Measurements from ENCODE around the gene IFITM2.

IFITM2 gene

DNA sequence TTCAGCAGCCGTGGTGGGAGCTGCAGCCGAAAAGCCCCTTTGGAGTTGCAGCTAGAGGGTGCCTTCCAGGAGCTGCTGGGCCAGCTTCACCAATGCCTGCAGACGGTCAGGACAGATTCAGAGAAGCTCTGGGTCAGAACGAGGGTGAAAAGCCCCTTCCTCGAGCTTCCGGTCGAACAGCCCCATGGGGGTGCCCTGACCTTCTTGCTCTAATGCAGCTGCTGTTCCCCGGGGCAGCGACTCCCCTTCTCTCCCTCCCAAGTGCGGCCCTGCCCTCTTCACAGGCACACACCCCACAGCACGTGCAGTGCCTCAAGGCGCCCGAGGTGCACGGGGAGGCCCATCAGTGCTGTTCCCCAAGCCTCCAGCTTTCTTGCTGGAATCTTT, 22.7 kb downstream of the IFITM2 start:
- no peak for TF ChIP-seq ZFHX2 (tag by site-specific recombination; conservative IDR thresholded peaks at IDR 0.05)
- TF ChIP-seq ZNF132 (tag by site-specific recombination; IDR thresholded peaks at IDR 0.05; ENCODE audit: borderline replicate concordance): no peak
- no peak for TF ChIP-seq ZBTB48 (tag by site-specific recombination; IDR thresholded peaks at IDR 0.05)
- TF ChIP-seq GLIS2 (tag by site-specific recombination; IDR thresholded peaks at IDR 0.05): no peak
- TF ChIP-seq ZNF223 (tag by site-specific recombination; IDR thresholded peaks at IDR 0.05): no peak
- TF ChIP-seq ZNF37A (tag by site-specific recombination; IDR thresholded peaks at IDR 0.05): no peak
- TF ChIP-seq, protein P1, sequence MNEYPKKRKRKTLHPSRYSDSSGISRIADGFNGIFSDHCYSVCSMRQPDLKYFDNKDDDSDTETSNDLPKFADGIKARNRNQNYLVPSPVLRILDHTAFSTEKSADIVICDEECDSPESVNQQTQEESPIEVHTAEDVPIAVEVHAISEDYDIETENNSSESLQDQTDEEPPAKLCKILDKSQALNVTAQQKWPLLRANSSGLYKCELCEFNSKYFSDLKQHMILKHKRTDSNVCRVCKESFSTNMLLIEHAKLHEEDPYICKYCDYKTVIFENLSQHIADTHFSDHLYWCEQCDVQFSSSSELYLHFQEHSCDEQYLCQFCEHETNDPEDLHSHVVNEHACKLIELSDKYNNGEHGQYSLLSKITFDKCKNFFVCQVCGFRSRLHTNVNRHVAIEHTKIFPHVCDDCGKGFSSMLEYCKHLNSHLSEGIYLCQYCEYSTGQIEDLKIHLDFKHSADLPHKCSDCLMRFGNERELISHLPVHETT (tag by site-specific recombination; IDR thresholded peaks at IDR 0.05): no peak
- TF ChIP-seq ZNF501 (tag by site-specific recombination; IDR thresholded peaks at IDR 0.05): no peak
- no peak for TF ChIP-seq INSM2 (tag by site-specific recombination; IDR thresholded peaks at IDR 0.05)
- no peak for TF ChIP-seq ZNF24 (tag by site-specific recombination; IDR thresholded peaks at IDR 0.05)
- ChIA-PET POLR2A (no interaction called here), CTCF (interaction anchor here (1.5 to 2.3 kb wide), 2 partner anchors 13 to 25 kb away, joined by 6 to 8 read pairs; no protein-coding TSS in a partner anchor)
- Histone ChIP-seq H3K9me3 (ENCODE audit: control insufficient read depth, insufficient read depth, low read depth, low read length) (no peaks in the 10 kb centered on the region), H3K36me3 (ENCODE audit: control insufficient read depth in 2 of 2, insufficient read depth in 1 of 2, low read length in 2 of 2) (no peaks in the 10 kb centered on the region), H3K4me3 (ENCODE audit: low read depth, low read length) (no peak overlapping the region), H3K4me1 (ENCODE audit: control insufficient read depth, insufficient read depth, low read length) (no peaks in the 10 kb centered on the region), H3K27ac (ENCODE audit: extremely low read depth, low read depth, low read length) (no peak overlapping the region)

GRCh38 chr11:330694-331357, 23.2 kb downstream of the IFITM2 start:
- Histone ChIP-seq H3K4me3 (ENCODE audit: low read depth, low read length) (no peak overlapping the region), H3K9me3 (ENCODE audit: control insufficient read depth, insufficient read depth, low read depth, low read length) (no peaks in the 10 kb centered on the region), H3K4me1 (ENCODE audit: control insufficient read depth, insufficient read depth, low read length) (no peaks in the 10 kb centered on the region), H3K36me3 (ENCODE audit: control insufficient read depth in 2 of 2, insufficient read depth in 1 of 2, low read length in 2 of 2) (no peaks in the 10 kb centered on the region), H3K27ac (ENCODE audit: extremely low read depth, low read depth, low read length) (no peak overlapping the region)
- ChIA-PET CTCF (interaction anchor here (0.7 to 2.3 kb wide), 2 partner anchors 25 to 27 kb away, joined by 4 to 8 read pairs; no protein-coding TSS in a partner anchor), POLR2A (no interaction called here)
- no peak for TF ChIP-seq ZNF239 (tag by site-specific recombination; IDR thresholded peaks at IDR 0.05)
- no peak for TF ChIP-seq ZFP41 (tag by site-specific recombination; IDR thresholded peaks at IDR 0.05; ENCODE audit: borderline replicate concordance)

- TF ChIP-seq ZNF239 (tag by site-specific recombination; IDR thresholded peaks at IDR 0.05) (no peak), REPIN1 (tag by site-specific recombination; IDR thresholded peaks at IDR 0.05; ENCODE audit: low read depth) (no peak), SCRT2 (tag by site-specific recombination; IDR thresholded peaks at IDR 0.05) (no peak), SCRT1 (tag by site-specific recombination; IDR thresholded peaks at IDR 0.05; ENCODE audit: borderline replicate concordance) (no peak), KLF16 (tag by site-specific recombination; IDR thresholded peaks at IDR 0.05) (no peak), ZNF654 (tag by site-specific recombination; IDR thresholded peaks at IDR 0.05; ENCODE audit: low read depth) (no peak), ZNF214 (tag by site-specific recombination; IDR thresholded peaks at IDR 0.05; ENCODE audit: borderline replicate concordance) (no peak), SALL2 (tag by site-specific recombination; IDR thresholded peaks at IDR 0.05; ENCODE audit: borderline replicate concordance) (no peak), IKZF3 (tag by site-specific recombination; IDR thresholded peaks at IDR 0.05) (no peak), ZBTB6 (tag by site-specific recombination; IDR thresholded peaks at IDR 0.05) (no peak), KLF10 (tag by site-specific recombination; IDR thresholded peaks at IDR 0.05) (no peak), PRDM1 (tag by site-specific recombination; IDR thresholded peaks at IDR 0.05) (no peak)
- TF ChIP-seq, protein P2, sequence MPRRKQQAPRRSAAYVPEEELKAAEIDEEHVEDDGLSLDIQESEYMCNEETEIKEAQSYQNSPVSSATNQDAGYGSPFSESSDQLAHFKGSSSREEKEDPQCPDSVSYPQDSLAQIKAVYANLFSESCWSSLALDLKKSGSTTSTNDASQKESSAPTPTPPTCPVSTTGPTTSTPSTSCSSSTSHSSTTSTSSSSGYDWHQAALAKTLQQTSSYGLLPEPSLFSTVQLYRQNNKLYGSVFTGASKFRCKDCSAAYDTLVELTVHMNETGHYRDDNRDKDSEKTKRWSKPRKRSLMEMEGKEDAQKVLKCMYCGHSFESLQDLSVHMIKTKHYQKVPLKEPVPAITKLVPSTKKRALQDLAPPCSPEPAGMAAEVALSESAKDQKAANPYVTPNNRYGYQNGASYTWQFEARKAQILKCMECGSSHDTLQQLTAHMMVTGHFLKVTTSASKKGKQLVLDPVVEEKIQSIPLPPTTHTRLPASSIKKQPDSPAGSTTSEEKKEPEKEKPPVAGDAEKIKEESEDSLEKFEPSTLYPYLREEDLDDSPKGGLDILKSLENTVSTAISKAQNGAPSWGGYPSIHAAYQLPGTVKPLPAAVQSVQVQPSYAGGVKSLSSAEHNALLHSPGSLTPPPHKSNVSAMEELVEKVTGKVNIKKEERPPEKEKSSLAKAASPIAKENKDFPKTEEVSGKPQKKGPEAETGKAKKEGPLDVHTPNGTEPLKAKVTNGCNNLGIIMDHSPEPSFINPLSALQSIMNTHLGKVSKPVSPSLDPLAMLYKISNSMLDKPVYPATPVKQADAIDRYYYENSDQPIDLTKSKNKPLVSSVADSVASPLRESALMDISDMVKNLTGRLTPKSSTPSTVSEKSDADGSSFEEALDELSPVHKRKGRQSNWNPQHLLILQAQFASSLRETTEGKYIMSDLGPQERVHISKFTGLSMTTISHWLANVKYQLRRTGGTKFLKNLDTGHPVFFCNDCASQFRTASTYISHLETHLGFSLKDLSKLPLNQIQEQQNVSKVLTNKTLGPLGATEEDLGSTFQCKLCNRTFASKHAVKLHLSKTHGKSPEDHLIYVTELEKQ (tag by site-specific recombination; IDR thresholded peaks at IDR 0.05; ENCODE audit: borderline replicate concordance): no peak
- Histone ChIP-seq H3K4me1 (ENCODE audit: control insufficient read depth, insufficient read depth, low read length) (no peaks in the 10 kb centered on the region), H3K9me3 (ENCODE audit: control insufficient read depth, insufficient read depth, low read depth, low read length) (no peaks in the 10 kb centered on the region), H3K27ac (ENCODE audit: extremely low read depth, low read depth, low read length) (no peak overlapping the region), H3K36me3 (ENCODE audit: control insufficient read depth in 2 of 2, insufficient read depth in 1 of 2, low read length in 2 of 2) (no peaks in the 10 kb centered on the region), H3K4me3 (ENCODE audit: low read depth, low read length) (no peak overlapping the region)
- ChIA-PET POLR2A (no interaction called here), CTCF (interaction anchor here (0.7 kb wide), 1 partner anchor 27 kb away, joined by 4 read pairs; no protein-coding TSS in a partner anchor)
Measured at GRCh38 chr11:331358-332060, 23.9 kb downstream of the IFITM2 start.
